Right renal cortex interstitium (tissue), 3 donors: ENCODE data around the gene IL34. TPM values are rescaled to one million over a fixed set of nuclear protein-coding genes. Genes with fewer than 3 reads are reported as not detected.

Experiments used
- DNase-seq, 3 donors: peaks; one replicate each; pipeline ENCODE4 v3.0.0-alpha.2; 2013; ENCODE audit warnings: low read depth in 3 of 3, low spot score in 2 of 3
- polyA plus RNA-seq, 3 donors: library from polyadenylated mRNA; unstranded; fragments of 120-200 nt; gene quantifications; one replicate each; pipeline ENCODE4 v1.2.1, GENCODE V29; 2013; ENCODE audit not compliant: insufficient read length in 3 of 3

The IL34 gene
- polyA plus RNA-seq, 3 donors: 0.67 to 0.95 (median 0.85) TPM

DNA sequence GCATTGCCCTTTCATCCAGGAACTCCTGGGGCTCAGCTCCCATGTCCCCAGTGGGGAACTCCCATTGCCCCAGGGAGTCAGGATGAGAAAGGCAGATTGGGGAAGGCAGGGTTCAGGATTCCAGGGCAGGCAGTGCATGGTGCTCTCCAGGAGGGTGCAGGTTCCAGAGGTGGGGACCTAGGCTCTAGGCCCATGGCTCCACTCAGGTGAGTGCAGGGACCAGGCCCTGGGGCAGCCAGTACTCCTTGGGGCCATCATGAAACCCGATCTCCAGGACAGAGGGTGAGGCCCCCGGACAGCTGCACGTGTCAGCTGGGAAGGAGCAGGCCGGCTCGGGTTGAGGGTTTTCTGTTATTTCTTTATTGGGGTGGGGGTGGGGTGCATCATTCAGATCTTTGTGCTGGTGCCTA is 40.7 kb downstream of the IL34 start:
- DNase-seq: no peak

DNA sequence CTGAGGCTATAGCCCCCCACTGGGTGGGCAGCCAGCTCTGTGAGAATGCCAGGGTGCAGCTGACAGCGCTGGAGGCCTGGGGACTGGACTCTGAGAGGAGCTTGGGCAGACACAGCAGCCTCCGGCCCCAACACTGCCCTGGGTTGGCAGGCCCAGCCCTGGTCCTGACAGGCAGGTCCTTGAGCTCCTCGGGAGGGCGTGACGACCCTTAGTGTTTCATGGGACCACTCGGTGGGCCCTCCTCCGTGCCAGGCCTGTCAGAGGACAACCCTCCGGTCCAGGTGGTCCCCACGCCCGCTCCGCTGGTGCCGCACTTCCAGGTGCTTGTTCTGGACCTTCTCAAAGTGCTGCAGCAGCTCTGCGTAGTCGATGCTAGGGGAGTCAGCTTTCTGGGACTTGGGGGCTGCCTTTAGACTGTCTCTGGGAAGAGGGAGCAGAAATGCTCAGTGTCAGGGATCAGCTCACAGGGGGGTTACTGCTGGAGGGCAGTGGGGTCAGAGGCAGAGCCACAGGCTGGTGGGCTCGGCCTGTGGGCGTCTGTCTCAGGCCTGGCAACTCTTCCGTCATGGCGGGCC is 41.4 kb downstream of the IL34 start:
- no peak for DNase-seq

DNA sequence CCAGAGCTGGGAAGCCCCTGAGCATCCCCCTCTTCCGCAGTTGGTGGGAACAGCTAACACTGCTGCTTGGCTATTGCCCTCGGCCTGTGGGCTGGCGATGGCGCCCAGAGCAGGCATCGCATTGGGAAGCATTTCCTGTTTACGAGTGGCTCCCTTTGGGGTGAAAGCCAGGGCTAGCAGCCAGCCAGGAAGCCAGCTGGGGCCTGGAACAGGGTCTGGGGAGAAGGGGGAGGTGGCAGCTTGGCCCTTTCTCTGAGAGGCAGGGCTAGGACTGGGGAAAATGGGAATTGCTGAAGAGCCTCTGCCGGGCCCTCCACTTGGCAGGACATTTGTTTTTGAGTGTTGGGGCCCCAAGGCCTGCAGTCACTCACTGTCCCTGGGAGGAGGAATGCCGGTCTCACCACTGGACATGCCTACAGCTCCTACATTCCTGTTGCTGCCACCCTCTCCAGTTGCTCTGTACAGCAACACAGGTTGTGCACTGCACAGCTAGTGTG is 41.9 kb downstream of the IL34 start:
- DNase-seq: no peak

DNA sequence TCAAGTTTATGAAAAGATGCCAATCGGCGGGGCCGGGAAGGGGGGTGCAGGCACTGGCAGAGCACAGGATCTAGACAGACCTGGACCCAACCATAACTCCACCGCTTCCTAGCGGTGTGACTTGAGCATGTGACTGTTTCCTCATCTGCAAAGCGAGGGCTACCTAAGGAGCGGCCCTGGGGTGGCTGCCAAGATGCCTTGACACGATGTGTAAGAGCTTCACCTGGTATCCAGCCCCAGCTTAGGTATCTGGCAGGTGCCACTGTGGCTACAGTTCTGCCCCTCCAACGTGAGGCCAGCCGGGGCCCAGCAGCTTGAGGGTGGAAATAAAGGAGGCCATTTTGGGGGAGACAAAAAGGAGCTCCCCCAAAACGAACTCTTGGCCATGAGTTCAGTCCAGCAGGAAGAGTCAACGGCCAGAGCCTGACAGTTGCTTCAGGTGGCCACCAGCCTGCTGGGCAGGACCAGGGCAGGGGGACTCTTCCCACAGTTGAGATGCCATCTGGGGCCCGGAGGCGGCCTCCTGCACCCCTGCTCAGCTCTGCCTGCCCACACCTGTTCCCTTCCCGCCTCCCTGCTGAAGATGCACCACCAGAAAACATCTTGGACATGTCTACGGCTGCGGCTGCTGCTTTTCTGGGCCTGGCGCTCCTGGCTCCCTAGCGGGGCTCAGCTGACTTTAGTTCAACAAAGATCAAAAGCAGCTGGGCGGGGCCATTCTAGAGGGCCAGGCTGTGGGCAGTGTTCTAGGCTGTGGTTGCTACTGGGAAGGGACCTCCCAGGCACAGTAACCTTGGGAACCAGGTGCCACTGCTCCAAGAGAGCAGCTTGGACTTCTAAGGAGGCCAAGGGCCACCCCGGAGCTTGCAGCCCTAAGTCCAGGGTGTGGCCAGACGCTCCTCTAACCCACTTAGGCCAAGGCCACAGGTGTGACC is 42.9 kb downstream of the IL34 start:
- DNase-seq: no peak

DNA sequence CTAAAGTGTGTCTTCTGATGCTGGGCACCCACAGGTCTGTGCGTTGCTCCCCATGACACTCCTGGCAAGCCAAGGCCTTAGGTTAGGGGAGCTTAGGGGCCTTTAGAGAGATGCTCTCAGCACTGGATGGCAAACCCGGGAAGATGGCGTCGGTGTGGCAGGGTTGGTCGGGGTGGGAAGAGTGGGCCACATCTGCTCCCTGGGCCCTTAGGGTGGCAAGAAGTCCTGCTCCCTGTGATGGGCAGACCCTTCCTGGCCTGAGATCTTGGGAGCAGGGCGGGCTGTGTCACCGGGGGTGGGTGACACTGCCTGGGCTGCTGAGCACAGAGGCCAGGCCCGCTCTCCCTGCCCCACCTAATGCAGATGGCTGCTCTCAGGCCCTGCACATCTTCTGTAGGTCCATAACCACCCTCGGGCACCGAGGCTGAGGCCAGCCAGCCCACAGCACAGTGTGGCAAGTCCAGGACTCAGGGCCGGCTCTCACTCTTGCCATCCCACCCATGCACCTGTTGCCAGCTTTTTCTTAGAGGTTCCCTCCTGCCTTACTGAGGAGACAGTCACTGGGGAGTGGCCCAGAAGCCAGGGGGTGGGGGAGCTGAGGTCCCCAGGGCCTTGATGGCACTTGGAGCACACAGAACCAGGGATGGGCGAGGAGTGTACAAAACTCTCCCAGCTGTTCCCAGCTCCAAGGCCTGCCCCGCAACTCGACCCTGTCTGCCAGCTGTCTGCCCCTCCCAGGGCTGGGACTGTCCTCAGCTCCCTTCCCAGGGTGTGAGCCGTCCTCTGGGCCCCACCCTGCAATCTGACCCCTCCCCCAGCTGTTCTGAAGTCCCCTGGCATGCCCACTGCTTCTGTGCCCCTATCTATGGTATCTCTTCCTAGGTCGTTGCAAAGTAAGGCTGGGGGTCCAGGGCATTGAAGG is 43.9 kb downstream of the IL34 start:
- DNase-seq: no peak

DNA sequence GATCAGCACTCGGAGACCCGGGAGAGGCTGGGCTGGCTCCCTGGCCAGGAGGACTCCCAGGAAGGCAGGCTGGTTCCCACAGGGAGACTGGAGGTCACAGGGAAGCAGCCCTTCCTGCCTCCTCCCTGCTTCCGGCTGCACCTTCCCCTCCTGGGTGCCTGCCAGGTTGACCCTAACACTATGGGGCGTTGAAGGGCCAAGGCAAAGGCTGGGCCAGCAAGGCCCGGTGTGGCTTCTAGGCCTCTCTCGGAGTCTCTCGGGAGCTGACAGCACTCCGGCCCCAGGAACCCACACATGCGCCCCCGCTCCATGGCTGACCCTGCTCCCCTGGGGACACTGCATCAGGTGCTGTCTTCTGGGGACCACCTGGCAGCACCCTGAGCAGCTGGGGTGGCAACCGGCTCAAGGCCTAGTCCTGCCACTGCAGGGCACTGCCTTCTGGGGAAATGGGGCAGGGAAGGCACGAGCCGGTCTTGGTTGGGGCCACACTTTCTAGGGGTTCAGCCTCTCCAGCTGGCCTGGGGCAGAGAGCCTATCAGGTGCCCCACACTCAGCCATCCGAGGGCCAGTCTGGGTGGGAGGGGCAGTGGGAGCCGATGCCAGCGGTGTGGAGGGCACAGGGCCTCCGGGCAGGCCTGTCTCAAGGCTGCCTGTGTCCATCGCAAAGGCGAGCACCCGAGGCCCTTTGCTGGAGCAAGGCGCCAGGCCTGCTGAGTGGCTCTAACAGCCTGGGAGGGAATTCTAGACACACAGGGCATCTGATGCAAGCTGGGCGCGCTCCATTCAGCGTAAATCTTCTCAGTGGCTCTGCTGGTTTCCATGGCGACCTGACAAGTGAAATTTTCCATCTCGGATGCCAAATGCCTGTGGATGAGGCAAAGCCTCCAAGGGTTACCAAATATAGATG is 45.1 kb downstream of the IL34 start:
- DNase-seq: no peak

DNA sequence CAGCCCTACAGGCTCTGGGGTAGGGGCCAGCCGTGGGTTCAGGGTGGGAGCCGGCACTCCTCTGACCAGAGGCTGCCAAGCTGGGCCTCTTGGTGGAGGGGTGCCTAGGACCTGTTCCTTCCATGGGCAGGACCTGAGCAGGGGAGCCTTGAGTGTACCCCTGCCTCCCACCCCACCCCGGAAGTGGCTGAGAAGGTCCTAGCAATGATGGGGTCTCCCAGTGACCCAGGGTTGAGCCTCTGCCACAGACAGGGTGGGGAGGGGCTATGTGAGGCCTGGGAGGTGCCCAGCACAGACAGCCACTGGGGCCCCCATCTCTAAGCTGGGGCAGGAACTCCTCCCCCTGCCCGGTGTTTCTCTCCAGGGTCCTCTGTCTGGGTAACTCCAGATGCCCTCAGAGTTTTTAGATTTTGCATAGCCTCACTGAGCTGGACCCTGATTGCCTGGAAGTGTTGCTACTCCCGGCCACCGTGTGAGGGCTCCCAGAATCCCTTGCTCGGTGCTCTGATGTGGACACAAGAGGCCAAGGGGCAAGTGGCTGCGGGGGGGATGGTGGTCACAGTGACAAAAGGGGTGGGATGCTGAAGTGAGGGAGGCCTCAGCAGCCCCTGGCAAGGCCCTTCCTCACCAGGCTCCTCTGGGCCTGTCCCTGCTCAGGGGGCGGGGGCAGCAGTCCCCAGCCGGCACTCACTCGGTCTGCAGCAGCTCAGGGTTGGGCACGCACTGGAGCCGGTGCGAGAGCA is 45.9 kb downstream of the IL34 start:
- DNase-seq: no peak

DNA sequence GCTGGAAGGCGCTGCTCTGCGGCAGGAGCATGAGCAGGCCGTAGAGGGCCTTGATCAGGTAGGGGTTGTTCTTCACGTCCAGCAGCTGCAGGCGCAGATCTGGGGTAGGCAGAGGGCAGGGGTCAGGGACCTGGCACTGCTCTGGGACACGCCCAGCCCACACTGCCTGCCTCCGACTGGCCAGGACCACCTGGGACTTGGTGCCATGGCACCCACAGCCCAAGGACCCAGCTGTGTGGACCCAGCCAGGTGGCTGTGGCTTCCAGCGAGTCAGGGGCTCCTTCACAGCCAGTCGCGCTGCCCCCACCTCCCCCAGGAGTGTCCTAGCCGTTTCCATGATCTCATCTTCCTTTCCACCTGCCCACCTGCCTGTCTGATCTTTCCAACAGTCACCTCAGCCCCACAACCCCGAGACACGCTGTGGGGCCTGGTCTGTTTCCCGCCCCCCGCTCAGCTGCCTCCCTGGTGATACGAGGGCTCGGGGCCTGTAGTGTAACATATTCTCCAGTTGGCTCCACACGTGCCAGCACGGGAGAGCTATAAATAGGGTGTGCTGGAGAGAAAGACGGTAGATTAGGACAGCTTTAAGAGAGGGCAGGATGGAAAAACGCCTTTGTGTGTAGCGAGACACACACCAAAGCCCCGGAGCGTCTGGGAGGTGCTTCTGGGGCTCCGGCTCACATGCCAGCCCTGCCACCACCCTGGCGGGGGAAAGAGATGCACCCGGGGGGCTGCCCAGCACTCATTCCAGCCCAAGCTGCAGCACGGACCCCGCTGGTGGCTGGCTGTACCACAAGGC is 46.7 kb downstream of the IL34 start:
- DNase-seq: no peak

DNA sequence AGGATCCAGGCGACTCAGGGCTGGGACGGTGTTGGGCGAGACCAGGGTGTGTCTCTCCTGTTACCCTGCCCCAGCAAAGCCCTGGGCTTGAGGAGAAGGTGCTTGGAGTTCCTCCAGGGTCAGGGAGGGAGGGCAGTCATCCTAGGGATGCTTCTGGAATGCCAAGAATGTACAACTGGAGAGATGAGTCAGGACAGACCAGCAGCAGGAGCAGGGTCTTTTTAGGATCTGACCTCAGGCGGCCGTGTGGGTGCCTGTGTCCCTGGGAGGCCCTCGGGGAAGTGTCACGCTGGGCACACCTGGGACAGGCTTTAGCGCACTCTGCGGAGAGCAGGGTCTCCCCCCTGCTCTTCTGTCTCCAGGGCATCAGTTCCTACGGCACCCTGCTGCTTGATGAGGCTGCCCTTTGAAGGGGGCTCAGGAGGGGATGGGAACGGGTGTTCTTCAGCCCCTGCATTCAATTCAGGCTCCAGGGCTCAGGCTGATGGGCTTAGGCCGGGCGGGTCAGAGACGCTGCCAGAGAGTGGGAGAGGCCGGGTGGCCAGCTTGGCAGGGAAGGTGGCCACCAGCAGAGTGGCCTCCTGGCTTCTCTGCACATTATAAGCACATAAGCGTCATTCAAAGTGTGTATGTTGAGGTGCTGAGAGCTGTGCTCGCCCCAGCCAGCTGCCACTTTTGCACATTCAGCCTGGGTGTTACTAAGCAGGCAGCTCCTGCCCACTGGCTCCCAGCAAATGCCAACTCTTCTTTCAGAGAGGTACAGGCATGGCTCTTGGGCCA is 47.9 kb downstream of the IL34 start:
- DNase-seq: no peak

DNA sequence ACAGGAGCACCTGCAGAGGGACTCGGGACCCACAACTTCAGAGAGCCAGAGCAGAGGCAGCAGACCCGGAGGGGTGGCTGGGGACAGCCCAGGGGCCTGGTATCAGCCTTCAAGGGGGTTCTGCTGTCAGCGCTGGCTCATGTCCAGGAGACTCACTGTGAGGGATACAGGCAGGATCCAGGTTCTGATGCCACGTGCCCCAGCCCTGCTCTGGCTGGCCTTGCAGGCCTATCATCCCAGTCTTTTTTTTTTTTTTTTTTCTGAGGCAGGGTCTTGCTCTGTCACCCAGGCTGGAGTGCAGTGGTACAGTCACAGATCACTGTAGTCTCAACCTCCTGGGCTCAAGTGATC is 48.5 kb downstream of the IL34 start:
- DNase-seq: no peak

DNA sequence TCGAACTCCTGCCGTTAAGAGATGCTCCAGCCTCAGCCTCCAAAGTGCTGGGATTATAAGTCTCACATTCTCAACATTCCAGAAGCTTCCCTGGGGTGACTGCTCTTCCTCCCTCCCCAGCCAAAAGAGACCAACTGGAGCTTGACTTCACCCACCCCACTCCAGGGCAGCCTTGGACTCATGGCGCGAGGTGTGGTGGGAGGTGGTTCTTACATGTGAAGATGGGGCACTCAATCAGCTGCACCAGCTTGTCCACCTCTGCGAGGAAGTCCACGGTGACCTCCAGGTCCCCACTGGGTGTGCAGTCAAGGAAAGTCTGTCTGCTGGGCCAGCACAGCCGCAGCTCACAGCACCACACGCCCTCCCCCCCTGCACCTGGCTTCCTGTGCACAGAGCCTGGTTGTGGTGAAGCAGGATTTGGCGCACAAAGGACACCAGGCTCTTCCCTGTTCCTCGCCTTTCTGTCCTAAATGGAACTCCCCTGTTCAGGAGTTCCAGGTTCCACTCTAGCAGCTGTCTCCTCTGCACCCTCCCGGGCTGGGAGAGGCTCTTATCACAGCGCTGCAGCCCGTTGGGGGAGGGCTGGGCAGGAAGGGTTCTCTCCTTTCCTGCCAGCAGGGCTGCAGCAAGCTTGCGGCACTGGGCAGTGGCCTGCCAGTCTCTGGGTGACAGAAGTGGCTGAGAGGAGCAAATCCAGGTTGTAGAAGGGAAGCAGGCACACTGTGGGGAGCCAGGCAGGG is 49.1 kb downstream of the IL34 start:
- no peak for DNase-seq

DNA sequence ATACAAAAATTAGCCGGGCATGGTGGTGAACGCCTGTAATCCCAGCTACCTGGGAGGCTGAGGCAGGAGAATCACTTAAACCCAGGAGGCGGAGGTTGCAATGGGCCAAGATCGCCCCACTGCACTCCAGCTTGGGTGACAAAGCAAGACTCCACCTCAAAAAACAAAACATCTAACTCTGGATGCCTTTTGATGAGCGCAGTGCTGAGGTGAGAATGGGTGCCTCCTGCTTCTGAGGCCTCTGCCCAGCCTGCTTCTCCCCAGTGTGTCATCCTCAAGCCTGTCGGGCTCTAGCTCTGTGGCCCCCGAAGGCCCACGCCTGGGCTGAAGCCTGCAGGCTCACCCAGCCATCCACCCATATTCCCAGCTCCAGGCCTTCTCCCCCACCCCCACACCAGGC is 50.0 kb downstream of the IL34 start:
- no peak for DNase-seq

DNA sequence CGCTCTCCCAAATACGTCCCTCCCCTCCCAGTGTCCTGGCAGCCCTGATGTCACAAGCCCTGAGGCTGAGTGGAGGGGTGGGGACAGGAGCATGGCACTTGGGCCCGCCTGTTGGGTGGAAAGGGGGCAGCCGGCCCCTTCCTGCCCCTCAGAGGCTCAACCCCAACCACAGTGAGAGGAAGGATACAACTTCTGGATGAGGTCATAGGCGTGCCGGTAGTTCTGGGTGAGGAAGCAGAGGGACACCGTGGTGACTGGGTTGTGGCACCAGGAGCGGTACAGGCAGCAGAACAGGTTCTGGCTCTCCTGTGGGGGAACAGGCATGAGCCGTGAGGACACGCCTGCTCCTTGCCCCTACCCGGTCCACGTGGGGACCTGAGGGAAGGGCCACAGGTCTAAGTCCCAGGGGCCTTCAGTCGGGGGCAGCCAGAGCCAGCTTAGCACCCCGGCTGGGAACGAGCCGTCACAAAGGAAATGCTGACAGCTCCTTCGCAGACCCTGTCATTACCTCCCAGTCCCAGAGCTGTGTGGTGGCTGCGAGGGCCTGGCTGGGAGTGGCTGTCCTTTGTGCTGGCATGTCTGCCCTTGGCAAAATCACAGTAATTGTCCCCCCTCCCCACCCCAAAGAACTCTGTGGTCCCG is 50.7 kb downstream of the IL34 start:
- DNase-seq: no peak

DNA sequence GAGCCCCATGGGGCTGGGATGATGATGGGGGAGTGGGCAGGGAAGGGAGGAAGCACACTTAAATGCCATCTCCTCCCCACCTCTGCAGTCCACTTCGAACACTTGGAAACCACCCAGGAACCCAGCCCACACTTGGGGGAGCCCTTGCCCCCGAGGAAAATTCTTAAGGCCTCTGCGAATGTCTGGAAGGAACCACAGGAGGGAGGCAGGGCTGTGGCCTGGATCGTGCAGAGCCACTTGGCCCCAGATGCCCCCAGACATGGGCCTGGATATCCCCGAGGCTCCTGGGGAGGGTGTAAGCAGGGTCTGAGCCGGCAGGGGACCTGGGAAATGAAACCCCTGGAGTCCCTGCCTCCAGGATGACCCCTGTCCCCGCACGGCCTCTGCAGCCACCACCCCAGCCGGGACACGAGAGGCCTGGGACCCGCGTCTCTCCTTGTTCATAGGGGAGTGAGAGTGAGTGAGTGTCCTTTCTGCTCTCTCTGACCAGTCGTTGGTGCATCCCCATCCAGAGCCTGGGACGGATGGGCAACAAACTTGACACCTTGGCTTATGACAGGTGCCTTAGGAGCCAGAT is 51.3 kb downstream of the IL34 start:
- DNase-seq: no peak

DNA sequence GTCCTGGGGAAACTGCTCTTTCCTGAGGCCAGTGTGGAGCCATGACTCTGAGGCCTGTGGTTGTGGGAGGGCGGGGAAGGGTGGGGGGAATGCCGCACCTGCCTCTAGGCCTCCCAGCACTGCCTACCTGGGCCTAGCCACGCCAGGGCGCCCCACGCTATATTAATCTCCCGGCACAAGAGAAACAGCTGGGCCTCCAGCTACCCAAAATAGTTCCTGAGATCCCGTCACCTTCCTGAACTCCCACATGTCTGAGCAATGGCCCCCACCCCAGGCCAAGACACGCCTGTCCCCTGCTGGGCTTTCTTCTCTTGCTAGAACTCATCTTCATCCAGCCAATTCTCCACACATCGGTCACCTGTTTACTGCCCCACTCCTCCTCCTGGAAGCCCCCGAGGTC is 52.5 kb downstream of the IL34 start:
- no peak for DNase-seq

DNA sequence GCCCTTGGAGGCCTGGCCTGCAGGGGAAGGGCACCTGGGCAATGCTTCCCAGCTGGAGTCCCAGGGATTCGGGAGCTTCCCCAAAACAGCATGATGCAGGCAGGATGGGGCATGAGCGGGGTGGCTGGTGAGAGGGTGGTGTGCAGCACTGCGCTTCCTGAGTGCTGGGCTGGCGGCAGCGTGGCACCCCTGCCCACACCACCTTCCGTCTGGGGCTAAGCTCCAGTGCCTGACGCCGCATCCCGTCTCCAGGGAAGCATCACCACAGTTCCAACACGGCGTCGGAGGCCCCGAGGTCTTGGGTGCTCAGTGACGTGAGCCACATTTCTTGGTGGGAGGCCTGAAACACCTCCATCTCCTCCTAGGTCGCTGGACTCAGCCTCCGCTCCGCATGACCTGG is 53.3 kb downstream of the IL34 start:
- no peak for DNase-seq
